Stimulated activated CD4-positive, alpha-beta T cell treated with anti-CD3 and anti-CD28 coated beads, Interleukin-4, amount 100 ng/mL, for 24 hours (primary cell): Measurements from ENCODE around the gene ME1.
"Not testable (repeated sequence)": the region's sequence is repeated elsewhere in the genome, so short reads cannot be mapped to it uniquely, and the experiment has no call there.

Experiments
- DNase-seq: peaks from one replicate; pipeline ENCODE4 v3.0.0-alpha.2; 2020

Gene ME1

DNA sequence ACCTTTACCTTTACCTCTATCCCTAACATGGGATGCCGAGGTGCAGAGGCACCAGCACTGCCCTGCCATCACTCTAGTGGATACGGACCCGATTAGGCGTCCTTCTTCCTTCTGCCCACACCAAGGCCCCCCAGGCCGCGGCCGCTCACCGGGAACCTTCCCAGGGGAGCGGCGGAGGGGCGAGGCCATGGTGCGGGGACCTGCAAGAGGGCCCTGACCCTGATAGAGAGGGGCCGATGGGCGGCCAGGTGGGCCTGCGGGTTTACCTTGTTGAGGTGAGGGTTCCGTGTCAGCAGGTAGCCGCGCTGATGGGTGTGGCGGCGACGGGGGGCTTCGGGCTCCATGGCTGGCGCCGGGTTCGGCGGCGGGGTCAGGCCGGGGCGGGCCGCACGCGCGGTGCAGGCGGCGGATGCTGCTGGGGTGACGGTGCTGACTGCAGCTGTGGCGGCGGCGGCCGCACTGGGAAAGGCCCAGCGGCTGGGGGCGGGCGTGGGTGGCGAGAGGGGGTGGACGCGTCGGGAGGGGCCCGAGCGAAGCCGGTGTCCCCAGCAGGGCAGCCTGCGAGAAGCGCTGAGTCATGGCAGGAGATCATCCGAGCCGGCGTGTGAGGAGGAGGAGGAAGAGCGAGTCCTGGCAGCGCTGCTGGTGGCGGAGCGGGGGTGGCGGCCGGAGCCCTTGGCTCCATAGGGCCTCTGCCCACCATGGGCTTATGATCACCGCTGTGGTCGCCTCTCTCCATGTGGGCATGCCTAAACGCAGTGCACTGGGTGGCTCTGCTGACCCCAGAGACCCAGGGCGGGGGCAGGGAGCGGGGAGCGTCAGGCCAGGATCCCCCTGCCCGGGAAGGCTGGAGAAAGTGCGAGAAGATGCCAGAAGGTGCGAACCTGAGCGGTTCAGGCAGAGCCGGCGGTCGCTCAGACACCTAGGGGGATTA is at the start of gene ME1:
Gene ME1, minus strand, starts transcription at position 441 of the 934 bp plus-strand sequence. Its CDS starts 97 bp downstream, at position 344.
- no peak for DNase-seq

DNA sequence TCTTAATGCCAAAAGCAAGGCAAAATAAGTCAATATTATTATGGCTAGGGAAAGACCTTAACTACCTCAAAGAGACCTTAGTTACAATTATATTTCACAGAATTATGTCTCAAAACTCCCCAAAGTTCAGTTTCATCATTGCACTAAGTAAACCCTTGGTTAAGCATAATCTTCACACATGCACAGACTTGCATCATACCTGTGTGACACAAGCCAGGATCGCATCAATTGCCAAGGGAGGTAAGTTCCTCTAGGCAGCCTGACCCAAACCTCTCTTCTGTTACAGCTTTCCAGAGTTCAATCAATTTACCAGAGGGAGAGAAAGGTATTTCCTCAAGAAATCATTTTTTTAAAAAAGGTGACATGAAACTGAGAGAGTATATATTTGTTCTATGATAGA is 49.6 kb upstream of the ME1 start:
- no peak for DNase-seq

DNA sequence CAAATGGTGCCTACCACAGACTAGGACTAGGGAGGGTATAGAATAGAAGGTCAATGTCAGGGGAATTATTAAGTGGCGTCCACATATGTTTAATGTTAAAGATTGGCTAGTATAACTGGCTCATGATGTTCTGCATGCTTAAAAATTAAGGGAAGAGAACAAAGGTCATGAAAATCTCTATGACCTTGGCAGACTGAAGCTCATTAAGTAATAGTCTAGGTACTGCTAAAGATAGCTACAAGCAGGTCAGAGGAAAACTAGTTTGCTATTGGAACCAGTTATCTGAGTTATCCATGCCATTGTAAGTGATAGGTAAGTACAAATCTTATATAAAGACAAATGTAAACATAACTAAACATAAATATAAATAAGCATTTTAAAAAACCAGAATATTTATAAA is 48.5 kb upstream of the ME1 start:
- DNase-seq, result no peak

DNA sequence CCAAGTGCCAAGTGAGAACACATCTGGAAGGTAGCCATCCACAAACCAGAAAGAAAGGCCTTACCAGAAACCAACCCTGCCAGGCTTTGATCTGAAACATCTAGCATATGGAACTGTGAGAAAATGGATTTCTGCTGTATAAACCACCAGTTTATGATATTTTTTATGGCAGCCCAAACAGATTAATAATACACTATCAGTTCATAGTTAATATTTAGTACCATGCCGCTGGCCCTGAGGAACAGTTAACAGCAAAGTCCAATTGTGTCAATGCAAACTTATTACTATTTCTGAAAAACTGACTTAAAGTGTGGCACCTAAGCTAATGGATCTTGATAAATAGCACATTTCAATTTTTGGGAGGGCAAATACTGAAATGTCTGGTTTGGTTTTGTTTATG is 46.1 kb upstream of the ME1 start:
- no peak for DNase-seq

DNA sequence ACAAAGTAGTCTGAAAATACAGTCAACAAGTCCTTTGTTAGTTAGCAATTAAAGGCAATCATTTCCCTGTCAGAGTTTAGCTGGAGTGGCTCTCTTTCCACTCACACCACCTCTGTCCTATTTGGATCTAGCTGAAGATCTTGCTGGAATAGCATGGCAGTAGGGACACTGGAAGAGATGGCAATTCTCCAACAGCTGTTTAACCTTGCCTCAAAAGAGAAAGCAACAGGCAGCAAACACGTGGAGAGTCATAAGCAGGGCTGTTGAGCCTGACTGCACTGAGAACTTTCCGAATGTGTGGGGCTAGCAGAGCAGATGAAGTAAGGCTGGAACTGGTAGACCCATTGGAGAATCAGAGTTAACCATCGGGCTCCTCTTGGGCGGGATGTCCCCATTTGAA is 43.5 kb upstream of the ME1 start:
- no peak for DNase-seq

DNA sequence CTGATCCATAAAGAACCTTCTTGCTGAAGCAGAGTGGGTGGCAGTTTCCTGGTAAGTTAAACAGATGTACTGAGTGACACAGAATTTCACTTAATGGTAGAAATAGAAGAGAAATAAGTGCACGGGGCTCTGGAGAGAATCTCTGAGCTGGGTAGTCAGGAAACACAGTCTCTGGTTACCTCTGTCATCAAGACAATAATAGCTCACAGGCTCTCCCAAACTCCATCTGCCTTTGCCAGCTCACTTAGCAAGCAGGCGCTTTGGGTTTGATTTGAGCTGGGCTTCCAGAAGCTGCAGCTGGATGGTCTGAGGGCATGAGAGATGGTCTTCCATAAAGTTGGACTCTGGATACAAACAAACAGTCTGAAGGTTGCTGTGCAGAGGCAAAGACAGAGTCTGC is 41.9 kb upstream of the ME1 start:
- DNase-seq, result no peak

DNA sequence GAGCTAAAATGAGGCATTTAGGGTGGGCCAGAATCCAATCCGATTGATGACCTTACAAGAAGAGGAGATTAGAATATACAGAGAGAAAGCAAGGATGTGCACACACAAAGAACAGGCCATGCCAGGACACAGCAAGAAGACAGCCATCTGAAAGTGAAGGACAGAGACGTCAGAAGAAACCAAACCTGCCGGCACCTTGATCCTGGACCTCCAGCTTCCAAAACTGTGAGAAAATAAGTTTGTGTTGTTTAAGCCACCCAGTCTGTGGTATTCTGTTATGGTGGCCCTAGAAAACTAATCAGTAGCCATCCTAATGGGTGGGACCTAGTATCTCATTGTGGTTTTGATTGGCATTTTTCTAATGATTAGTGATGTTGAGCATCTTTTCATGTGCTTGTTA is 39.7 kb upstream of the ME1 start:
- no peak for DNase-seq

DNA sequence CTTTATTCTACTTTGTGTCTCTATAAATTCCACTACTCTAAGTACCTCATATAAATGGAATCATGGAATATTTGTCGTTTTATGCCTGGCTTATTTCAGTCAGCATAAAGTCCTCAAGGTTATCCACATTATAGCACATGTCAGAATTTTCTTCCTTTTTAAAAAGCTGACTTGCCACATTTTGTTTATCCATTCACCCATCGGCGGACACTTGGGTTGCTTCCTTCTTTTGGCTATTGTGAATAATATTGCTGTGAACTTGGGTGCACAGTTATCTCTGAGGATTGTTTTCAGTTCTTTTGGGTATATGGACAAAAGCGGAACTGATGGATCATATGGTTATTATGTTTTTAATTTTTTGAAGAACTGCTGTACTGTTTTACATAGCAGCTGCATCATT is 39.1 kb upstream of the ME1 start:
- DNase-seq, result no peak

DNA sequence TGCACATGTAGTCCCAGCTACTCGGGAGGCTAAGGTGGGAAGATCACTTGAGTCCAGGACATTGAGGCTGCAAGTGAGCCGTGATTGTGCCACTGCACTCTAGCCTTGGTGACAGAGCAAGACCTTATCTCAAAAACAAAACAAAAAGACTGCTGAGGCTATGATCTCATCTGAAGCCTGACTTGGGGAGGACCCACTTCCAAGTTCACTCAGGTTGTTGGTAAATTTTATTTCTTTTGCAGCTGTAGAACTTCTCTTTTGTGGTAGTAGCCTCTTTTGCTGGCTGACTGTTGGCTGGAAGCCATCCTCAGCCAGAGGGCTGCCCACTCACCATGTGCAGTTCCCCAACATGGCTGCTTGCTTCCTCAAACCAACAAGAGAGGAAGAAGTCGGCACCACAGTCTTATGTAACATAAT is 36.8 kb upstream of the ME1 start:
- DNase-seq, result no peak

DNA sequence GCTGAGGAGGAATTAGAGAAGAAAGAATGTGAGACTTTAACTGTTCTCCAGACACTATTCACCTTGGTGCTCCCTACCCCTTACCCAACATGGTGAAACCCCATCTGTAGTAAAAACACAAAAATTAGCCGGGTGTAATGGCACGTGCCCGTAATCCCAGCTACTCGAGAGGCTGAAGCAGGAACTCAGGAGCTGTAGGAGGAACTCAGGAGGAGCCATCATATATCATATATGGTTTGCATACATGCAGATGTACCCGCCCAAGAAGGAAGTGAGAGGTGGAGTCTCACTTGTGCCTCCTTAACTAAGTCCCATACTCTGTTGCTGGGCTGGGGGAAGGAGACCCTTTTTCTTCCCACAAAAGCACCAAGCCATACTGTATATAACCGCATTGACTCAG is 35.5 kb upstream of the ME1 start:
- DNase-seq, result no peak

DNA sequence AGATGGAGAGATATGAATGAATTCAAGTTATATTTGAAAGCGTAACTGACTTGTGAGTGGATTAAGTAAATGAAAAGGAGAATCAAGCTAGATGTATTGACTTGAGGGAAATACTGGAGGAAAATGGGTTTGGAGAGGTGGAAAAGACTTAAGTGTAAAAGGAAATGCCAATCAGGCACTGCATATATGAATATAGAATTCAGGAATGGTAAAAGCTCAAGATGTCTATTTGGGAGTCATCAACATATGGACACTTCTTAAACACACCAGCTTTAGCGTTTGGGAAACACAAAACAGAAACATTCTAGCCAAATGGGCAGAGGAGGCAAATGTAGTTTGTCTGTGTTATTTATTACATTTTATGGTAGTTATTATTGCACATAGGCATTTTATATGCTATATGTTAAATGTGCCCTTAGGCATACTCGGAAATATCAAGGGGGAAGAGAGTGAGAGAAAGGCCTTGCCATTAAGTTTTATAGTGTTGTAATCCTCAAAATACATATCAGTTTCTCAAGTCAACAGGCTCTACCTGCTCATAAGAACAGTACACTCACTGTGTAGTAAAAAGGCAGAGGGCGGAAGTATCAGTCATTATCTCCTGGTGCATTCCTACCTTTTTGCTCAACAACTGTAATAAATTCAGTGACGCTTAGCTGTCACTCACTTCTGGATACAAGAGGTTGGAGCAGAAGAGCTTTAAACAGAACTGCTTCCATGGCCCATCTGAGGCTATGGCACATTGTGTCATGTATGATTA is 33.7 kb upstream of the ME1 start:
- DNase-seq, result no peak

DNA sequence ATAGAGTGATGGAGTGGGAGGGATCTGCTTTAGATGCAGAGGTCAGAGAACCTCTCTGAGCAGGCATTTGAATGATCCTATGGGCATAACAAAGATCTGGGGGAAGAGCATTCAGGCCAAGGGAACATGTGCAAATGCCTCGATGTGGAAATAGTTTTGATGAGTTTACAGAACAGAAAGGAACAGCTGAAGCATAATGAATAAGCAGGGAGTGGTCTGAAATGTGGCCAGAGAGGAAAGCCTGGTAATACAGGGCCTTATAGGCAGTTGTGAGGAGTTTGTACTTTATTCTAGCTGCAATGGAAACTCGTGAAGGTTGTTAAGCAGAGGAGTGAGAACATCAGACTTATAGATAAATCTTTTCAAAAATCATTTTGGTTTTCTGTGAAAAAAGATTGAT is 33.0 kb upstream of the ME1 start:
- no peak for DNase-seq

DNA sequence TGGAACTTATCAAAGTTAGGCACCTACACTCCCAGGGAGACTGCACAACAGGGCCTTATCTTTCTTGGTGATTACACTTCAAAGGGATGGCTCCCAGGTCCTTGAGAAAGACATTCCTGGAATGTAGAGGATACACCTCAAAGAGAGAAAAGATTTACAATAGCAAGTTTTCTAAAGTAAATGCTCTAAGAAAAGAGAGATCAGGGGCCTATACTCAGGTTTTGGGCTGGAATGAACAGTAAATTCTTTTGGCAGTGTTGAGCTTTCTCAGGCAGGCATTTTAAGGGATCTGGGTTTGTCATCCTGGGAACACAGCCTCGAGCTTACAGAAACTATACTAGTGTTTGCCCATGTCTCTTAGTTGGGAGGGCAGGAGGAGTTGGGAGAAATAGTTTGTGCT is 31.7 kb upstream of the ME1 start:
- DNase-seq, result no peak

DNA sequence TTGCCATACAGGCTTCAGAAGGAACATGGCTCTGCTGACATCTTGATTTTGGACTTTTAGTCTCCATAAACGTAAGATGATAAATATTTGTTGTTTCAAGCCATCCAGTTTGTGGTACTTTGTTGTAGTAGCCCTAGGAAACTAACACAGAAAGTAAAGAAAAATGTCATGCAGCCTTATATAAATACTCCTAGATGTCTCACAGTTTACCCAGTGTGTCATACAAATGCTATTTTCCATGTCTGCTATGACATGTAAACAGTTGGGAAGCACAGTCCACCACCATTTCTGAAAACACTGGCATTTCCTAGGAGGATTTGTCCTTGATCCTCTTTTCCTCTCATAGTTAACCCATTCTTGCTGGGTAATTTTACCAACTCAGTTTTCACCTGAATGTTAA is 30.6 kb upstream of the ME1 start:
- DNase-seq, result no peak

DNA sequence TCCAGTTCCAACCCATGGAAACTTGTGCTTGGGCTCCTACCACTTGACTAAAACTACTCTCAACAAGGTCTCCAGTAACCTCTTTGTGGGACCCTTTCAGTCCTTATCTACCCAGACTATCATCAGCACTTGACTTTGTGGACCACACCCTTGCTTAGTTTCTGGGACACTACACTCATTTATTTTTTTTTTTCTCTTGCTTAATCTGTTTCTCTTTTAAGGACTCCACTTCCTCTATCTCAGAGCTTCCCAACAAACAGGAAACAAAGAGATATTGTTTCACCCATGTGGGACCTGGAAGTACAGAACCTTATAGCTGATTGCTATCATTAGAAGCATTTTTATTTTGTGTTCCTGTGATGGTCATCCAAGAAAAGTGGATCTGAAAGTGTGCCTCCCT is 28.8 kb upstream of the ME1 start:
- no peak for DNase-seq

DNA sequence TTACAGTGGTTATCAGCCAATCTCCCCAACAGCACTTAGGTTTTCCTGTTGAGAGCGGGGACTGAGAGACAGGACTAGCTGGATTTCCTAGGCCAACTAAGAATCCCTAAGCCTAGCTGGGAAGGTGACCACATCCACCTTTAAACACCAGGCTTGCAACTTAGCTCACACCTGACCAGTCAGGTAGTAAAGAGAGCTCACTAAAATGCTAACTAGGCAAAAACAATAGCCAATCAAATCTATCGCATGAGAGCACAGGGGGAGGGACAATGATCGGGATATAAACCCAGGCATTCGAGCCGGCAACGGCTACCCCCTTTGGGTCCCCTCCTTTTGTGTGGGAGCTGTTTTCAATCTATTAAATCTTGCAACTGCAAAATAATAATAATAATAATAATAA is 19.2 kb upstream of the ME1 start:
- not testable (repeated sequence) for DNase-seq

DNA sequence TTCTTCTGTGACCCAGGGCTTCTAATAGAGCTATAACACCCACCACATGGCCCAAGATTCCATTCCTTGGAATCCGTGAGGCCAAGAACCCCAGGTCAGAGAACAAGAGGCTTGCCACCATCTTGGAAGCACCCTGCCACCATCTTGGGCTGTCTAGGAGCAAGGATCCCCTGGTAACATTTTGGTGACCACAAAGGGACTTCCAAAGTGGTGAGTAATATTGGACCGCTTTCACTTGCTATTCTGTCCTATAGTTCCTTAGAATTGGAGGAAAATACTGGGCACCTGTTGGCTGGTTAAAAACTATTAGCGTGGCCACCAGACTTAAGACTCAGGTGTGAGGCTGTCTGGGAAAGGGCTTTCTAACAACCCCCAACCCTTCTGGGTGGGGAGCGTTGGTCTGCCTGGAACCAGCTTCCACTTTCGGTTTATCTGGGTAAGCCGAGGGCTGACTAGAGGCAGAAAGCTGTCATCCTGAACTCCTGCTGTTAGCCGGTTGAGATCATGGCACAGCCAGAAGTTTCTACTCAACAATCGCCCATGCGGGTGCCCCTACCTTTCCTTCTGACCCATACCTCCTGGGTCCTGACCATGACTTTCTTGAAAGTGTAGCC is 13.3 kb upstream of the ME1 start:
- not testable (repeated sequence) for DNase-seq

DNA sequence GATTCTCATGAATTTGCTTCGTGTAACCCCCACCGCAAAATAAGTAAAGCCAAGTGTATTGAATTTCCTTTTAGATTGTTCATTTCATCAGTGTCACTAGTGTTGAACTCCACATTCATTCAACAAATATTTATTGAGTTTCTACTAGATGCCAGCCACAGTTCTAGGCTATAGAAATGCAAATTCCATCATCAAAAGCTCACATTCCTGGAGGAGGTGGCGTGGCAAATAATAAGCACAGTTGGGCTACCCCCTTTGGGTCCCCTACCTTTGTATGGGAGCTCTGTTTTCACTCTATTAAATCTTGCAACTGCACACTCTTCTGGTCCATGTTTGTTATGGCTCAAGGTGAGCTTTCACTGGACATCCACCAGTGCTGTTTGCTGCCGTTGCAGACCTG is 12.7 kb upstream of the ME1 start:
- no peak for DNase-seq

DNA sequence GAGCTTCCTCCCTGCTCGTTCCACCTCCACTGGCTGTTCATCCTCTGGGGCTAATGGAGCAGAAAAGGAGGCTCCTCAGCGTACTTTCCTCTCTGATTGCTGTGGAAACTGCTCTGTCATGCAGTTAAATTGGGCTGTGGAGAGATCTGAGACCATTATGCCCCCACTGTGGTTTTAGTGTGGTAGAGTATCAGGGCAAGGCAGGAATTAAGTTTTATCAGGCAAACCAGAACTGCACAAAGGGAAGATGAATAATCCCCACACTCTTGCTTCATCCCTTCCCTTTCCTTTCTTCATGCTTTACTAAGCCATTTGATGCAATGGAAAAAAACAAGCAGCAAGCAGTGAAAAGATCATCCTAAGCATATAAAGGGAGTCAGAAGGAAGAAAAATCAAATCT is 11.9 kb upstream of the ME1 start:
- DNase-seq, result no peak

DNA sequence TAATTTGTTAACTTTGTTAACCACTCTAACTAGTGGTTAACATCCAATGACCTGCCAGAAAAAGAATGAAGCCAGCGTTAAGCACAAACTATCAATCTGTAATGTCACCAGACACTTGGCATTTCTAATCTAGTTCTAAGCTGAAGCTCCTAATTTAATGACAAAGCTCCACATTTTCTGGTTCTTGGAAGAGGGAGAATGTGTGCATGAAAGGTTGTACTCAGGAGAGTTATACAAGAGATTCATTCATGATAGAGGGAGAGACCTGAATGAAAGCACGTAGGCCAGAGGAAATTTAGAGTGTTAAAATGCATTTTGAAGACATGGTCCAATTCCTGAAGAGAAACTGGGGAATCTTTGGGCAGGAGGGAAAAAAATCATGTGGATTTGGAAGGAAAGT is 8.3 kb upstream of the ME1 start:
- no peak for DNase-seq

DNA sequence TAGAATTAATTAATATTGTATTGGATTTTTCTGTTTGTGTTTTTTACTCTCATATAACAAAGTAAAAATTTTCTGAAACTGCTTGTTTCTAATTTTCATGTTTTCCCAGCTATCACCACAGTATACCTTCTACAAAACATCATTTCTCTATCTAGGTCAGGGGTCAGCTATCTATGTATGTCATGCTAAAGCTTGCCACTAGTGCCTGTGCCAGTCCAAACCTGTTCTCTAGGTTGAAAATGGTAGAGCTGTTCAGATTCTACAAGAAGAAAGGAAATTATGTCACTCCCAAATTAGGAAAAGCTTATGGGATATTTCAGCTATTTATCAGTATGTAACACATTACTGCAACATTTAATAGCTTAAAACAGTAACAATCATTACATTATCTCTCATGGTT is 5.8 kb upstream of the ME1 start:
- DNase-seq, result no peak

DNA sequence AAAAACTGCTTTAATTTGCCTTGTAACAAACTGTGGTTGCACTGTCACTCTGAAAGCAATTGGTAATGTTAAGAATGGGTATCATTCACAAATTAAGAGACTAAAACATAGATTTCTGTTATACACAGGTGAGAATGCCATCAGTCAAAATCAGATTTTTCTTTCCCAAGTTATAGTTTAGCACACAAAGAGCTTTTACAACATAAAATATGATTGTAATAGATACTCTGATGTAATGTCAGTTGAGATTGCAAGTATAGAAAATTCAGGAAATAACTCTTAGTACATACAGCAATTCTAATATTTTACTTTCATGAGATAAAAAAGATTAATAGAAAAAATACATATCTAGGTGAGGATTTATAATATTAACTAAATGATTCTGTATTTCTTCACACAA is 2.3 kb upstream of the ME1 start:
- no peak for DNase-seq

DNA sequence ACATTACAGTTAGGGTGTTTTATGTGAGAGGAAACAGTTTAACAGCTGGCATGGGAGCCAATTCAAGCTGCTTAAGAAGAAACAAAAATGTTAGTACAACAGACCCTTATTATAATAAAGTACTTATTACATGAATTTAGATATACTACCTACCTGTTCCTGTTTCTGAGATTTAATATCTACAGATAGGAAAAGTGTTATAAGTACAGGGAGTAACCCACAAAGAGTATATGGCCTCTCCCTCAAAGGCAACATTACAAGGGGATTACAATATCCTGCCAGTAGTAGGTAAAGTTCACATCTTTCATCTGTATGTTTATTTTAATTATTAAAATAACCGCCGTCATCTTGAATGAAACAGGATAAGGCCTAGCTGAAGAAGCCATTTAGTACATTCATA is 1.8 kb upstream of the ME1 start:
- DNase-seq, result no peak
